ENCODE data around the gene AVP.

Gene AVP

DNA sequence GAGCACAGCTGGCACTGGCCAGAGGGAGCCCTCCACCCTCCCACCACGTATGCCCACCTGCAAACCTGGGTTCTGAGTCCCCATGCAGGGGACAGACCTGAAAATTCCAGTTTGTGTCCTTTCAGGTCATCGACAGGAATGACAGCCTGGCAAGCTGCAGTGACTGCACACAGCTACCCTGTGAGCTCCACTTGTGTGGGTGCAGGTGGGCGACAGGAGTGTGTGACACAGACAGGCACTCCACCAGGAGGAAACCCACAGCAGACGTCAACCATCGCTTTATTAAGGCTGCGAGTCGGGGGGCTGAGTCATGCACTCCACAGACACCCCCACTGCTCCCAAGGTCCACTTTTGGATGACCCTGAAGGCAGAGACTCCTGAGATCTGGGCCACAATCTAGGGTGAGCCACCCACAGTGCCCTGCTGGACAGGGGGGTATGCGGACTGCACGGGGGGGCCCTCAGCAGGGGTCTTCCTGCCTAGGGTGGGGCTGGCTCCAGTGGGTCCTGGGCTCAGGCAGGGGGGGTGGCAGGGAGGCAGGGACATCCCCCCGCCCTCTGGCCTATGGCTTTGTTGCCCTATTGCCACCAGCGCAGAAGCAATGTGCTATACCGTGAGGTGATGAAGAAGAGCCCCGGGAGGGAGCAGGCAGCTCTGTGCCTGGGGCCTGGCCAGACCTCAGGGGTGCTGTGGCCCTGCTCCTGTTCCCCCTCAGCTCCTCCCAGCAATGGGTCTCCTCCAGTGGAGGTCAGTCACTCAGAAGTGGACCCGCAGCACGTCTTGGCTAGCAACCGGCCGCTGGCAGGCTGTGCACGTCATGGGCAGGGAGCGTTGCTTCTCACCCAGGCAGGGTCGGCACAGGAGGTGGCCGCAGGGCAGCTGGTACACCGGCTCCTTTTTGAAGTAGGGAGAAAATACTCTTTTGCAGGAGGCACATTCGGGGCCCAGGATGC is 25.1 kb upstream of the AVP start:
- no peak for DNase-seq

DNA sequence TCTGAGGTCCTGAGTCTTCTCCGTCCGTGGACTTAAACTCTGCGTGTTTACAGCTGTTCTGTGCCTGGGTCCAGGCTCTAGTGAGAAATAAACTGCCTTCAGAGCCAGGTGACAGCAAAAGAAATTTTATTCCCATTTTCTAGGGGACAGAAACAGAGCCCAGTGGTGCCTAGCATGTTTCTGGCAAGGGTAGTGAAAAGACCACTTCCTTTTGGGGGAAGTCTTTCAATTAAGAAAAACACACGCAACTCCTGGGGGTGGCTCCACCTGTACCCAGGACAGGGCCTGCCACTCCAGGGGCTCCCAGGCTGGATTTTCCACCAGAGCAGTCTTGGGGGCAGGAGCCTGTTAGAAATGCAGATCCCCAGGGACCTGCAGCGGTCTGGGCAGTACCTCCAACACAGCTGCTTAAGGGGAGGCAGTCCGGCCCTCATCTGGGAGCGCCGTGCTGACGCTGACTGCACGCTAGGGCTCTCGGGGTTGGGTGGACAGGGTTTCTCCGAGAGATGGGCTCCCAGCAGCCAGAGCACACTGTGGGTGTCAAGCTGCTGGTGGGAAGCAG is 23.0 kb upstream of the AVP start:
- no peak for DNase-seq

DNA sequence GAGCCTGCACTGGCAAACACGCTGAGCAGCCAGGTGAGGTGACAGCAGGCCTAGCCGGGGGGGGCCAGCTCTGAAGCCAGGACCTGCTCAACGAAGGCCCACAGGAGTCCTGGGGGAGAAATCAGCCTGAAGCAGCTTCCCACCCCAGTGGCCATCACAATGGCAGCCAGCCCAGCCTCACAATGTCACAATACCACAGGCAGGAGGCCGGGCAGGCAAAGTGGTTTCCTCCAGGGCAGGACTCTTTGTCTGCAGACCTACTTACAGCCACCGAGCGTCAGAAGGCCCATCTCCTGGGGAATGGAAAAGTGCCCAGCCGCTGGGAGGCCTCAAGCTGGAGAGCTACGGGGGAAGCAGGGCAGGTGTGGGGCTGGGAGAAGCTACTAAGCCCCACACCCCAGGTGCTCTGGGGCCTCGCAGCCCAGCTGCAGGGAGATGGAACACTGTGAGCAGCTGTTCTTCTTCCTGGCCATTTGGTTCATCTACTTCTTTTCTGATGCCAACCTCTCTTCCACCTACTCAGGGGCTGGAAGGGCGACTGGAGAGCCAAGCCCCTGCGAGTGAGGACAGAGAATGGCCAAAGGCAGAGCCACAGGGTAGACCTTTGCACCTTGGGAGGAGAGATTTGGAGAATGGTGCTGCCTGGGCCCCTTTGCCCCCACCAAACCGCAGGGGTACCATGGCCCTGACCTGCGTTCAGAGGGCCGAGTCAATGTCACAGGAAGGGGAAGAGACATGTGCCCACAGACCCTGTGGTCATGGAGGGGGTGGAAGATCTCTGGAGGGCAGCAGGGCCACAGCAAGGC is 22.3 kb upstream of the AVP start:
- no peak for DNase-seq

DNA sequence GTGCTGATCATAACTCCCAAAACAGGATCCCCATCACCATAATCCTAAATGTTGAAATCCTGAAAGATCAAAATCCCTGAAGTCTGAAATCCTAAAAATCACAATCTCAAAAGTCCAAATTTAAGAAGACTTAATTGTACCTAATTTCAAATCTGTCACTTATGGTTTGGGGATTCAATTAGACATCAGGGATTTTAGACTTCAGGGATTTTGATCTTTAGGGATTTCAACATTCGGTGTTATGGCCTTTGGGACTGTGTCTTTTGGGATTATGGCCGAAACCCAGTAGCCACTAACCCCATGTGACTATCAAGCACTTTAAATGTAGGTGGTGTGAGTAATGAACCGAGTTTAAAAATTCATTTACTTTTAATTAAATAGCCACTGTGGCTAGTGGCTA is 21.7 kb upstream of the AVP start:
- DNase-seq = no peak

DNA sequence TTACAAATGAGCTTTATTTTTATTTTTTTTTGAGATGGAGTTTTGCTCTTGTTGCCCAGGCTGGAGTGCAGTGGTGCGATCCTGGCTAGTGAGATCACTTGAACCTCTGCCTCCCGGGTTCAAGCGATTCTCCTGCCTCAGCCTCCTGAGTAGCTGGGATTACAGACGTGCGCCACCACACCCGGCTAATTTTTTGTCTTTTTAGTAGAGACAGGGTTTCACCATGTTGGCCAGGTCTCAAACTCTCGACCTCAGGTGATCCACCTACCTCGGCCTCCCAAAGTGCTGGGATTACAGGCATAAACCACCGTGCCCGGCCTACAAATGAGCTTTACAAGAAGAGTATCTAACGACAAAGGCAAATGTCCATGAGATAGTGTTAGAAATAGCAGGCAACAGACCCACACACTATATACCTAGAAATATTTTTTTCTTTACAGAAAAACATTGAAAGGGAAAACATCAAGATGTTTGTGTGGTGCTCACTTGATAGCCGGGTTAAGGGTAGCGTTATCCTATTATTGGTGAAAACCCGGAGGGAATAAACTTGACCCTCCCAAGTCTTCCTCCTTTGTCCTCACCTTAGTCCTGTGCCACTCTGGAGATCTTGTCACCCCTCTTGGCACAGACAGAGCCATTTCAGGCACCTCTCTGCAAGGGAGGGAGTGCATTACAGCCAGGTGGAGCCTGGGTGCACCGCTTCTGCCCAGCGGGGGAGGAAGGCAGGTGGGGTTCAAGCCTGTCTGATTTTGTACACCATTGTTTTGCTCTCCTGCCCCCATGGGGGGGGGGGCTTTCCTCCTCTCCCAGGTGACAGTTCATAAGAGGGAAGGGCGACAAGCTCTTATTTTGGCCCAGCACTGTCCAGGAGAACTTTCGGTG is 21.0 kb upstream of the AVP start:
- DNase-seq = no peak

DNA sequence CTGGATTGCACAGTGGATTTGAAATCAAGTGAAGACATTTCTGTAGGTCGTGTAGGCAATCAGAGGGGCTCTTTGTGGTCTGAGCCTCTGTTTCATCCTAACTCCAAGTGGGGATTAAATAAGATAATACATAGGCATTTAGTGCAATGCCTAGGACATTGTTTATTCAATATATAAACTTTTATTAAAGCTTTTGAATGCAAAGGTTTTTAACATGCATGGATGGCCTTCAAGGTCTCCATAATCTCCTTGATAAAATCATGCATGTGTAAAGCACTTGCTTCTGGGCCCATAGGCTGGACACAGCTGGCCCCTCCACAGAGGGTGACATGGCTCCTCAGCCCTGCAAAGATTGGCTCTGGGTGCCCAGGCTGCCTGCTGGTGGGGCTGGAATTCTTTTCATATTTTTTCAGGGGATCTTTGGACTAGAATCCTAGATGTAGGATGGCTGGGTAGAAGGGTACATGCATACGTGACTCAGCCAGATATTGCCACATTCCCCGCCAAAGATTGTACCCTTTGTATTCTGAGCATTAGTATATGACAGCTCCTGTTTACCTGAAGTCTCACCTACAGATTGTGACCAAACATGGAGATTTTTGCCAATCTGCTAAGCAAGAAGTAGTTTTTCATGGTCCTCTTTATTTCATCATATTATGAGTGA is 19.0 kb upstream of the AVP start:
- no peak for DNase-seq

DNA sequence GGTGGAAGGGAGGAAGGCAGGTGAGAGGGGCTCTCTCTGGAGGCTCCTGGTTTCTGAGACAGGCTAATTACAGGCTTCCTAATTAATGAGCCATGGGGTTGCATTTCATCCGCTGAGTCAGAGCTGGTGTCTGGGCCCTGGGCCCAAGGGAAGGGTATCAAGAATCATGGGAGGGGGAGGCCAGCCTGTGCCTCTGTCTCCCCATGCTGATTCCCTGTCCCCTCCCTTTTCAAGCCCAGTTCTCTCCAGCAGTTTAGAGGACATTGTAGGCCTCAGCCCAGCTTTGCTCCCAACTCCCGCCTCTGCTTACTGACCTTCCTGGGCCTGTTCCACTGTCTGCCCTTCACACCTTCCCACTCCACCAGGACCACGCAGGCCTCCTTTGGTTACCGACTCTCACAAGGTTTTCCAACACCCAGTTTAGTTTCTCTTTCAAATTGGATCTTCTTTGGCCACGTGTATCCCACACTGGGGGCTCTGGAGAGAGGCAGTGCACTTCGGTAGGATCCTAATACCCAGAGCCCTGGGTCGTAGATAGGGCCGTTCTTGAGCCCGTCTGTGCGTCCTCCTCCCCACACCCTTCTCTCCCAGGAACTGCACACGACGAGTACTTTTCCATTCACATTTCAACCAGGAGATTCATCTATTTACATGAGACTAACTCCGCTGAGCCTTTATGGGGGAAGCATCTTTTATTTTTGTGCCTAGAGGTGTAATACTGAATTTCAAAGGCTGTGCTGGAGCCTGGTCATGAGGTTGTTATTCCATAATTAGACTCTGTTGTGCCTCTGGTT is 18.2 kb upstream of the AVP start:
- DNase-seq = no peak

DNA sequence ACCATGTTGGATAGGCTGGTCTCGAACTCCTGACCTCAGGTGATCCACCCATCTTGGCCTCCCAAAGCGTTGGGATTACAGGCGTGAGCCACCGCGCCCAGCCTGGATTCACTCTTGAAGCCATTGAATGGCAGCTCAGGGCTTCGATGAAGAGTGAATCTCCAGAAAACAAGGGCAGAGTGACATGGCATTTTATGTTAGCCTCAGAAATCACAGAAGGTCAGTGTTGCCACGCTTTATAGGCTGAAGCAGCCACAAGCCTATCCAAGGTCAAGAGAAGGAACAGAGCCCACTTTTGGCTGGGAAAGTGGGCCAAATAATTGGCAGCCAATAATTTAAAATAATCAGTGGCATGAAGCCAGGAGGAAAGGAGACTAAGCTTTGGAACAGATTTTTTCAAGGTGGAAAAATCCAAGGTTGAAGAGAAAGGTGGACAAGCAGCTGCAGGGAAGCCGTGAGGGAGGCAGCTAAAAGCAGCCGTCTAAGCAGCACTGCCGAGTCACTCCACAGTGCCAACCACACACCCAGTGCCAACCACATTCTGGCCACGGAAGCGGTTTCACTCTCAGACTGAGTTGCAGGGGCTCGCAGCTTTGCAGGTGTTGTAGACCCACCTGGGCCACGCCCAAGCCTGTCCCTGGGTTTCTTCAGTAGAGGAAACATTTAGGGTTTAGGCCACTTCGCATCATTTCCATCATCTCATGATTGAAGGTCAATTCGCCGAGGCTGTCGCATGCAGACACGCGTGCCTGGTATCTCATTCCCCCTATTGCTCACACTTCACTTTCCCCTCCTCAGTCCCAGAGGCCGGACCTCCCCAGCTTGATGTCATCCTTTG is 17.4 kb upstream of the AVP start:
- DNase-seq = peak in 2 of 5 experiments; percentile 33 to 80

DNA sequence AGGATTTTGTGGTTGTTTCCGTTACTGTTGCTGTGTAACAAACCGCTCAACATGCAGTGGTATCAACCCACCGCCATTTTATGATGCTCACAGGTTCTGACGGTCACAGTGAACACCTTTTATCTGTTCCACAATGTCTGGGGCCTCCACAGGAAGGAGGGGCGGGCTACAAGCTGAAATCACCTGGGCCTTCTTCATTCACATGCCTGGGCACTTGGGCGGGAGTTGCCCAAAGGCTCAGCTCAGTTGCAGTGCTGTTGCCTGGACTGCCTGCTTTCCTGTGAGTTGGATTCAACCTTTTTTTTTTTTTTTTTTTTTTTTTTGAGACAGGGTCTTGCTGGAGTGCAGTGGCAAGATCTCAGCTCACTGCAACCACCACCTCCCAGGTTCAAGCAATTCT is 16.7 kb upstream of the AVP start:
- no peak for DNase-seq

DNA sequence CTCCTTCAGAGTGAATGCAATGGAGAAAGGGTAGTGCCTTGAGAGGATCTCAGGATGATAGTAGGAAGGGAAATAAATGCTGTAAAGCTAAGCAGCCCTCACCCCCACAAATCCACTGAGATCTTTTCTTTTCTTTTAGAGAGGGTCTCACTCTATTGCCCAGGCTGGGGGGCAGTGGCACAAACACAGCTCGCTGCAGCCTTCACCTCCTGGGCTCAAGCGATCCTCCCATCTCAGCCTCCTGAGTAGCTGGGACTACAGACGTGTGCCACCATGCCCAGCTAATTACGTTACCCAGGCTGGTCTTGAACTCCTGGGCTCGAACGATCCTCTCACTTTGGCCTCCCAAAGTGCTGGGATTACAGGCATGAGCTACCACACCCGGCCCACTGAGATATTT is 16.0 kb upstream of the AVP start:
- no peak for DNase-seq

DNA sequence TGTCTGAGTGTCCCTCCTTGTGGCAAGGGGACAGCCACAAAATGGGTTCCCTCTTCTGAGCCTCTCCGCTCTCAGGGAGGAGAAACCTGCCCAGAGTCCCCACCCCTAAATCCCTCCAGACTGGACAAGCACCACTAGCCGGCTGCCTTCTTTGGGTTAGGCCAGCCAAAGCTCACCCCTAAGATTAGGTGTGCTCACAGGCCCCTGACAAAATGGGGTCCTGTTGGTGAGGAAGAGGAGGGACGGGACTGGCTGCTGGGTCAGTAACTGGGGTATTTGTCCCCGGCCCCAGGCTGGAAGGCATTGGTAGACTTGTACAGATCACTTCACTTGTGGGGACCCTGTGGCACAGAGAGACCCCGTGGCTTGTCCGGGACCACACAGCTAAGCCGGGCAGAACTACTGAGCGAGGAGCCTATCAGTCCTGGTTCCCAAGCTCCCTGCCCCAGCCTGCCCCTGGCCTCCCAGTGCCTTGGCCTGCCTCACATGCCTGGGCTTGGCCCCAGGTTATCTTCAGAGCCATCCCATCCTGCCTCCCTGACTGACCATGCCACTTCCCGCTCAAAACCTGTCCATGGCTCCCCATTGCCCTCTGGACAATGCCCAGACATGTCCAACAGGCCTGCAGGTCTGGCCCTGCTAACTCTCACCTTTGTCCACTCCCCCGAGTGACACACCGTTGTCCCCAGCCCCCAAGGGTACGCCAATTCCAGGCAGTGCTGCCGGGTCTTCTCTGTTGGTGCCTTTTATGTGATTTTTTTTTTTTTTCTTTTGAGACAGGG is 10.5 kb upstream of the AVP start:
- no peak for DNase-seq

DNA sequence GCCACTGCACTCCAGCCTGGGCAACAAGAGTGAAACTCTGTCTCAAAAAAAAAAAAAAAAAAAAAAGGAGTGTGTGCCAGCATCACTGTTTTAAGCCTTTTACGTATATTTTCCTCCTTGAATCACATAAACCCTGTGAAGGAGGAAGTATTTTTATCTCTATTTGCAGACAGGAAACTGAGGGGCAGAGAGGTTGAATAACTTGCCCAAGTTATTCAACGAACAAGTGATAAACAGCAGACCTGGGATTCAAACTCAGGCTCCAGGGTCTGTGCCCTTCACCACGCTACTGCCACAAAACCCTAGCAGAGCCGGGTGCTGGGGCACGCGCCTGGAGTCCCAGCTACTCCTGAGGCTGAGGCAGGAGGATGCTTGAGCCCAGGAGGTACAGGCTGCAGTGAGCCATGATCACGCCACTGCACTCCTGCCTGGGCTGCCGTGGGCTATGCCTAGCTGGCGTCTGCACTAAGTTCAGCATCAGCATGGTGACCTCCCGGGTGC is 9.4 kb upstream of the AVP start:
- DNase-seq = peak in 1 of 5 experiments; percentile 44

DNA sequence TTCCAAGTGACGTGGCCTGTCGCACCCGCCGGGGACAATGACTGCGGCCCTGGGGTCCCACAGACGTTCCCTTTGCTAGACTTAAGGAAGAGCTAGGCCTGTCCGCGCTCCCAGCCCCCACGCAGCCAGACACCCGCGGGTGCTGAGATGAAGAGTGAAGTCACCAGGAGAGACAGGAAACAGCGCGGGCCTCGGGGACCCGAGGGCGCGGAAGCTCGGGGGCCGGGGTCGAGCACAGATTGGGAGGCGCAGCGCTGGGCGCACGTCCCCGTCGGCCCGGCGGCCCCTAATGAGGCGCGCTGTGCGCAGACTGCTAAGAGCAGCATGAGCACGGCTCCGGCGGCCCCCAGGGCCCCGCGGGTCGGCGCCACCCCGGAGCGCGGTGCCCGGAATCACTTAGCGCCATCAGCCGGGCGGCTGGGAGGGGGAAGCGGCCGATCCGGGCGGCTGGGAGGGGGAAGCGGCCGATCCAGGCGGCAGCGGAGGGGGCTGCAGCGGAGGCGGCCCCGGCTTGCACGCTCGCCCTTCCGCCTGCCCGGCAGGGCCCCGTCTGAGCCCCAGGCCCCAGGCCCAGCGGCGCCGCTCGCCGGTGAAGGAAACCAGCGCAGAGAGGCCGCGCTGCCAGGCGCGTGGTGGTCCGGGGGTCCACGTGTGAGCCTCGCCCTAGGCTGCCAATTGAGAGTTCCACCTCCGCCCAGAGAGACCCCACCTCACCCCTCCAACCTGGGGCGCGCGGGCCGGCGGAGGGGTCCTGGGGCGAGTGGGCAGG is 8.3 kb upstream of the AVP start:
- peak in 2 of 5 experiments; percentile 25 to 36 for DNase-seq

DNA sequence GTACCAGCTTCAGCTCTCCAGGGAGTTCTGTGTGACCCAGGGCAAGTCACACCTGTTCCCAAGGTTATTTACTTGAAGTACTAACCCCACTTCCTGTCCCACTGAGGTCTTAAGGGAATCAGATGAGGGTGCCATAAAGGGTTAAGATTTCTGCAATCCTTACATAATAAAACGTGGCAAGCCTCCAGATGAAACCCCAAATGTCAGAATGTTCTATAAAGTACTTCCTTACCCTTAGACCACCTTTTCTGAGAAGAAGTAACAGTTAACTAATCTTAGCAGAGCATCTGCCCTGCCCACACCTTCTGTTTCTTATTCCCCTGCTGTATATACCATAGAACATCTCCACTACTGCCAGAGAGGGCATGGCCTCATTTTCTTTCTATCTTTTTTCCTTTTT is 6.0 kb upstream of the AVP start:
- no peak for DNase-seq

DNA sequence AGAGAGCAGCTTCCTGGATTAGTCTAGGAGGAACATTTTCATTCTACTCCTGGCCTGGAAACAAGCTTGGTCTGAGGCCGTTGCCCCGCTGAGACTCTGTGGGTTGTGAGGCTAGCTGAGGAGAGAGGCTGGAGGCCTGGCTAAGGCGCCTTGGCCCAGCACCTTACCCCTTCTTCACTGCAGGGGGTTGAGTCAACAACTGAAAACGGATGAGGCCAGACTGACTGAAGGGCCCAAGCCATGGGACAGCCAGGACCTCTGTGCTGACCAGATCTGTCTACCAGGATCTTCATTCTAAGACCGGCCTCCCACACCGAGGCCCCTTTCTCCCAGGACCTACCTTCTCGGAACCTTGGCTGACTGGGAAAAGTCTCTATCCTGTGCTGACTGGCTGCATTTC is 3.5 kb upstream of the AVP start:
- DNase-seq = no peak

DNA sequence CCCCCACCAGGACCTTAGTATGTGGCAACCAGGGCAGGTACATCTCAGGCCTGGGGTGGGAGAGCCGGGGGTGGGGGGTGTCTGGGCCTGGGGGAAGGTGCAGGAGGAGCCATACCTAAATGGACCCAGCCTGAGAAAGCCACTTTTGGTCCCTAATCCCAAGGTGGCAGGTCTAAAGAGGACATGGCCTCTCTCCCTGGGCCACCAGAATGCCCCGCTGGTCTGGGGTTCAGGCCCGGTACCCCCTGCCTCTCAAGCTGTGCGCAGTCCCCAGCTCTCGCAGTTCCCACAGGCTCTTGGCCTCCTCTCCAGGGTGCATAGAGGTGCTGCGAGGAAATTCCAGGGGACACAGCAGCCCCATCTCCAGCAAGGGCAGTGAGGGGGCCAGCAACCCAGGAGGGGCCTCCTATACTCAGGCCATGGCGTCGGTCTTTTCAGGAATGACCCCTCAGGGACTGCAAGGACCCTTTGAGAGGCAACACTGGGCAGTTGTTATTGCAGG is 1.1 kb upstream of the AVP start:
- no peak for DNase-seq

DNA sequence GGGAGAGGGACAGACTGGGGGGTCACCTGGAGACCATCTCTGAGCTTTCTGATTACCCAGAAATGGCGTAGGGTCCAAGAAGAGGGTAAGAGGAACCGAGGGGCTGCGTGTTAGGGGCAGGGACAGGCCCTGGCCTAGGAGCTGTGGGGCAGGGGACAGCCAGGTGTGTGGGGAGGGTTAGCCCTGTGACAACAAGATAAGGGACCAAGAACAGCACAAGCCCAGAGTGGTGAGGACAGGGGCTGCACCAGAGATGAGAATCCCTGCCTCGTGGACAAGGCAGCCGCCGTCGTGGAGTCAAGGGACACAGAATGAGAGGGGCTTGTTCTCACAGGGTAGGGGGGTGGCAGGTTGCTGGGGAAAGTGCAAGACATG is 449 bp upstream of the AVP start:
- DNase-seq = no peak
